SK-MEL-5 (cell line): ENCODE measurements around the gene TRIM43. TPM values are rescaled to one million over a fixed set of nuclear protein-coding genes. Genes with fewer than 3 reads are reported as not detected.
"Not testable (repeated sequence)": the region's sequence is repeated elsewhere in the genome, so short reads cannot be mapped to it uniquely, and the experiment has no call there.

Experiments
- DNase-seq: peaks from one replicate; pipeline ENCODE4 v3.0.0-alpha.2; 2016; ENCODE audit warnings: low read depth, low spot score
- in situ Hi-C: cut with HindIII; loops from 2 replicates; pipeline ENCODE4 v1.10.0; 2016; ENCODE audit warnings: low sequenced_read_pairs, high pct_unique_total_duplicates, low pct_unique_long_range_greater_than_20kb
- small RNA-seq, 2 experiments: library from RNA; depleted of rRNA; stranded (forward); fragments of <200 nt; gene quantifications; one replicate each; pipeline ENCODE3, GENCODE V24; 2014
- total RNA-seq: library from RNA; depleted of rRNA; stranded (reverse); fragments of >200 nt; shearing (Covaris generic); gene quantifications from 2 replicates; pipeline ENCODE4 v1.2.3, GENCODE V29; 2014; rRNA removed

TRIM43 gene
- total RNA-seq, 1 experiment from 2014 or later, result not detected

GRCh38 chr2:95630987-95631386 lies 39.2 kb downstream of the TRIM43 start:
- in situ Hi-C loops, DNase-seq: not testable (repeated sequence)

GRCh38 chr2:95633626-95634259 lies 41.9 kb downstream of the TRIM43 start:
- in situ Hi-C loops, result not testable (repeated sequence)

GRCh38 chr2:95640515-95641288 lies 48.9 kb downstream of the TRIM43 start:
- in situ Hi-C loops, DNase-seq: not testable (repeated sequence)

More at GRCh38 chr2:95633626-95634259, 41.9 kb downstream of the TRIM43 start:
- not testable (repeated sequence) for DNase-seq

GRCh38 chr2:95641289-95641575 lies 49.4 kb downstream of the TRIM43 start:
- in situ Hi-C loops, DNase-seq: not testable (repeated sequence)

- in situ Hi-C loops, DNase-seq: not testable (repeated sequence)
These were observed 50.0 kb downstream of the TRIM43 start for GRCh38 chr2:95641787-95642186.

GRCh38 chr2:95642360-95642759 lies 50.6 kb downstream of the TRIM43 start:
- in situ Hi-C loops, result not testable (repeated sequence)

GRCh38 chr2:95642951-95643350 lies 51.1 kb downstream of the TRIM43 start:
- in situ Hi-C loops, DNase-seq: not testable (repeated sequence)

More at GRCh38 chr2:95642360-95642759, 50.6 kb downstream of the TRIM43 start:
- not testable (repeated sequence) for DNase-seq

- DNase-seq, in situ Hi-C loops: not testable (repeated sequence)
These were observed 53.5 kb downstream of the TRIM43 start for GRCh38 chr2:95645312-95645711.

GRCh38 chr2:95646274-95646994 lies 54.6 kb downstream of the TRIM43 start:
- DNase-seq, in situ Hi-C loops: not testable (repeated sequence)

- DNase-seq, in situ Hi-C loops: not testable (repeated sequence)
These were observed 57.2 kb downstream of the TRIM43 start for GRCh38 chr2:95648894-95649544.

Small RNAs within 50 kb of the gene (small RNA-seq; reads per million reads assigned to genes)
- gene AC009237.4 (0 reads per million in 2 experiments), gene AC009237.7 (0 reads per million in 2 experiments)

Other genes starting within 250 kb of the TRIM43 start
- gene FAHD2A, start 189.3 kb upstream of the TRIM43 start, total RNA-seq, result 47.8 and 51.7 TPM in 2 replicates
- gene TRIM43B, start 107.2 kb upstream of the TRIM43 start, total RNA-seq, result not detected in 2 replicates